GM12878 (cell line): ENCODE measurements around the gene ANTXR2. TPM values are rescaled to one million over a fixed set of nuclear protein-coding genes. Genes with fewer than 3 reads are reported as not detected.

ENCODE experiments used
- ATAC-seq: fragments of 200-7000 bp; cut with Tn5 transposase; 3 replicates; pipeline ENCODE4 v1.9.1; 2020; ENCODE audit warnings: mild to moderate bottlenecking, moderate library complexity
- BruUV-seq: library from RNA; stranded (reverse); fragments of 400-500 nt; replicated peaks from 2 replicates; lab custom pipeline; 2021; lab: Mats Ljungman, UMichigan
- CTCF ChIA-PET: fragments of 300-600 bp; sonication (Branson Sonifier 250); formaldehyde crosslinking; extraction: SDS; loops from one replicate; lab custom pipeline; 2021; ENCODE audit warnings: inconsistent platforms; lab: Yijun Ruan, JAX
- POLR2A ChIA-PET: fragments of 350-600 bp; formaldehyde crosslinking; extraction: SDS; loops from one replicate; lab custom pipeline; 2021; ENCODE audit warnings: inconsistent platforms; lab: Charles Lee
- RAD21 ChIA-PET: fragments of 300-600 bp; sonication (Branson Sonifier 250); formaldehyde crosslinking; loops from one replicate; lab custom pipeline; 2023; ENCODE audit warnings: antibody characterized with exemption; ENCODE audit not compliant: unreplicated experiment; lab: Charles Lee
- SMC1A ChIA-PET: fragments of 300-600 bp; sonication (Branson Sonifier 250); formaldehyde crosslinking; loops from one replicate; lab custom pipeline; 2023; ENCODE audit not compliant: unreplicated experiment, uncharacterized antibody; lab: Charles Lee
- DNase-seq: peaks from one replicate; pipeline ENCODE4 v3.0.0-alpha.2; 2011; ENCODE audit warnings: low read depth, low spot score
- FAIRE-seq: peaks from 3 replicates; lab custom pipeline; 2011; peaks lifted over from hg19 to GRCh38; lab: Jason Lieb, UNC
- H2AFZ ChIP-seq: 2 replicates; pipeline ENCODE4 v1.6.0; 2011; ENCODE audit warnings: low read depth, low read length, control low read depth; ENCODE audit not compliant: control insufficient read depth
- H3K27ac ChIP-seq: 2 replicates; pipeline ENCODE4 v1.5.1; 2011; ENCODE audit warnings: control low read depth; ENCODE audit not compliant: control insufficient read depth, insufficient read depth
- H3K27me3 ChIP-seq, 2 experiments: replicated peaks in 1 of 2; 2 replicates each; pipeline versions ENCODE4 v1.6.0 to v1.6.1; 2011; ENCODE audit warnings: low read length in 1 of 2; ENCODE audit not compliant: control insufficient read depth in 2 of 2, insufficient read depth in 2 of 2
- H3K36me3 ChIP-seq, 2 experiments: 2 replicates each; pipeline ENCODE4 v1.5.1; 2011; ENCODE audit warnings: low read length in 1 of 2; ENCODE audit not compliant: control insufficient read depth in 2 of 2, insufficient read depth in 2 of 2
- H3K4me1 ChIP-seq: 2 replicates; pipeline ENCODE4 v1.6.1; 2011; ENCODE audit warnings: mild to moderate bottlenecking, low read length, moderate library complexity, mixed read lengths; ENCODE audit not compliant: control insufficient read depth, insufficient read depth
- H3K4me2 ChIP-seq: 2 replicates; pipeline ENCODE4 v1.6.0; 2011; ENCODE audit warnings: control low read depth; ENCODE audit not compliant: control insufficient read depth, insufficient read depth
- H3K4me3 ChIP-seq: fragments of 200-600 bp; sonication (generic); 2 replicates; pipeline ENCODE4 v1.5.1; 2016
- H3K79me2 ChIP-seq: 2 replicates; pipeline ENCODE4 v1.6.0; 2011; ENCODE audit warnings: low read length; ENCODE audit not compliant: control insufficient read depth, insufficient read depth
- H3K9ac ChIP-seq: 2 replicates; pipeline ENCODE4 v1.8.0; 2011; ENCODE audit warnings: low read length, control low read depth, mixed read lengths; ENCODE audit not compliant: control insufficient read depth, insufficient read depth
- H3K9me3 ChIP-seq: replicated peaks from 3 replicates; pipeline ENCODE4 v1.5.1; 2011; ENCODE audit warnings: mild to moderate bottlenecking, low read length; ENCODE audit not compliant: control insufficient read depth, insufficient read depth
- H4K20me1 ChIP-seq: 2 replicates; pipeline ENCODE4 v1.6.0; 2011; ENCODE audit not compliant: control insufficient read depth, insufficient read depth
- CBX3 ChIP-seq: fragments of 200-600 bp; sonication (generic); IDR thresholded peaks from 2 replicates; pipeline ENCODE4 v1.6.1; 2016; ENCODE audit warnings: low read depth, borderline replicate concordance
- CREB1 ChIP-seq: IDR thresholded peaks from 2 replicates; pipeline ENCODE4 v1.6.1; 2012; ENCODE audit warnings: low read depth, mild to moderate bottlenecking, inconsistent platforms
- E2F8 ChIP-seq: fragments of 450-650 bp; IDR thresholded peaks from 2 replicates; pipeline ENCODE4 v1.6.1; 2018; ENCODE audit warnings: mild to moderate bottlenecking, low read depth, moderate library complexity; ENCODE audit not compliant: partially characterized antibody
- EED ChIP-seq: sonication (generic); IDR thresholded peaks from 2 replicates; pipeline ENCODE4 v1.6.1; 2016; ENCODE audit warnings: antibody characterized with exemption, low read depth
- EGR1 ChIP-seq, 2 experiments: IDR thresholded peaks; 1 replicate in 1 of 2; 2 replicates in 1 of 2; pipeline ENCODE4 v1.6.1; 2011 to 2012; ENCODE audit warnings: low read depth in 2 of 2, low read length in 2 of 2, borderline replicate concordance in 1 of 2, mild to moderate bottlenecking in 1 of 2, moderate library complexity in 1 of 2
- IKZF2 ChIP-seq, 2 experiments: fragments of 450-650 bp; IDR thresholded peaks; 2 replicates each; pipeline ENCODE4 v1.6.1; 2017; ENCODE audit warnings: mild to moderate bottlenecking in 2 of 2, moderate library complexity in 2 of 2
- JUNB ChIP-seq: IDR thresholded peaks from 2 replicates; pipeline ENCODE4 v1.6.1; 2016; ENCODE audit warnings: antibody characterized with exemption, mild to moderate bottlenecking
- MAX ChIP-seq: IDR thresholded peaks from 2 replicates; pipeline ENCODE4 v1.6.1; 2012; ENCODE audit warnings: low read depth, low read length, improper control_type of control experiment
- MEF2B ChIP-seq: fragments of 450-650 bp; IDR thresholded peaks from 2 replicates; pipeline ENCODE4 v1.6.1; 2018; ENCODE audit warnings: mild to moderate bottlenecking, moderate library complexity; ENCODE audit not compliant: partially characterized antibody, poor library complexity, severe bottlenecking
- SMARCA5 ChIP-seq: fragments of 450-650 bp; IDR thresholded peaks from 2 replicates; pipeline ENCODE4 v1.6.1; 2017; ENCODE audit warnings: mild to moderate bottlenecking
- STAT1 ChIP-seq: fragments of 450-650 bp; conservative IDR thresholded peaks from 2 replicates; pipeline ENCODE4 v1.6.1; 2014; ENCODE audit warnings: antibody characterized with exemption, mild to moderate bottlenecking
- ZBTB4 ChIP-seq: fragments of 450-650 bp; formaldehyde crosslinking; IDR thresholded peaks from 2 replicates; pipeline ENCODE4 v1.4.0; 2022; ENCODE audit warnings: mild to moderate bottlenecking, moderate library complexity
- ZBTB40 ChIP-seq: fragments of 450-650 bp; IDR thresholded peaks from 2 replicates; pipeline ENCODE4 v1.6.1; 2016; ENCODE audit warnings: mild to moderate bottlenecking, moderate library complexity, borderline replicate concordance
- WGBS: methylation state at CpG from one replicate; pipeline ENCODE4 v1.1.6; 2016; ENCODE audit warnings: low lambda C conversion rate; ENCODE audit not compliant: insufficient replicate concordance, insufficient coverage; ENCODE audit errors: missing lambda C conversion rate; 5-methylcytosine and 5-hydroxymethylcytosine counted together
- in situ Hi-C: fragments of 300-500 bp; cut with MboI; formaldehyde crosslinking; loops from 9 replicates; pipeline ENCODE4 v1.14.3; 2018; ENCODE audit warnings: mixed read lengths
- intact Hi-C: fragments of 100-400 bp; cut with micrococcal nuclease; formaldehyde crosslinking; loops from one replicate; pipeline ENCODE4 v1.14.2; 2022; ENCODE audit not compliant: unreplicated experiment
- polyA plus RNA-seq, 11 experiments: library from polyadenylated mRNA; depleted of rRNA in 4 of 11; unstranded in 6 of 11; stranded (reverse) in 5 of 11; fragments of >200 nt; fragmentation: Nextera tagmentation in 4 of 11; fragmentation: Illumina TruSeq in 1 of 11; extraction: Ambion mirVana in 4 of 11; extraction: Trizol in 1 of 11; gene quantifications; 1 replicate in 1 of 11; 2 replicates in 10 of 11; pipeline versions ENCODE4 v1.2.1 to v1.2.3, GENCODE V29; 2011 to 2016; ENCODE audit warnings: inconsistent platforms in 2 of 11, missing spikeins in 2 of 11, low read depth in 1 of 11
- total RNA-seq, 4 experiments: library from RNA; depleted of rRNA in 3 of 4; stranded (reverse); fragments of >200 nt in 3 of 4; fragmentation: Illumina TruSeq in 1 of 4; extraction: Trizol in 1 of 4; gene quantifications; 2 replicates each; pipeline versions ENCODE4 v1.2.1 to v1.2.3, GENCODE V29; 2013 to 2021

The ANTXR2 gene
- total and polyA plus RNA-seq, 10 of the 15 experiments (the other 5 are each of a cell fraction or from before 2014, with no cell fraction given): 1.4 to 8.9 (median 5.7) TPM

GRCh38 chr4:80012291-80012690 lies 60.7 kb downstream of the ANTXR2 start (continued):
- TF ChIP-seq EED (no peak), IKZF2 (IDR thresholded peaks at IDR 0.05) (no peak), MEF2B (no peak), SMARCA5 (no peak), ZBTB40 (no peak), MAX (no peak)

GRCh38 chr4:80011636-80012236 lies 61.3 kb downstream of the ANTXR2 start:
- H3K36me3 ChIP-seq: no peaks in the 10 kb centered on the region; a peak in 1 of 4 replicates
- POLR2A ChIA-PET: no interaction called here
- DNase-seq (no peak), FAIRE-seq (no peak), ATAC-seq (no peak)
- RAD21 ChIA-PET: no interaction called here
- no peaks in the 10 kb centered on the region for H3K79me2 ChIP-seq
- H3K4me1 ChIP-seq: peaks cover 10% of the 10 kb centered on the region; the same call in 1 of the 2 replicates
- 89% methylated on average over 3 of the region's 3 CpGs for WGBS
- no TSS peak for BruUV-seq
- no peak overlapping the region for H3K4me2 ChIP-seq
- in situ Hi-C loops (no loop called here), intact Hi-C loops (no loop called here)
- no peak overlapping the region for H3K9ac ChIP-seq
- H3K9me3 ChIP-seq: no peaks in the 10 kb centered on the region; the same call in 2 of the 3 replicates
- SMC1A ChIA-PET: interaction anchor here (1.5 kb wide), 1 partner anchor 40 kb away, joined by 3 read pairs; no protein-coding TSS in a partner anchor
- H3K27ac ChIP-seq: no peak overlapping the region
- H2AFZ ChIP-seq: no peak overlapping the region
- CTCF ChIA-PET: no interaction called here
- no peaks in the 10 kb centered on the region for H4K20me1 ChIP-seq
- H3K27me3 ChIP-seq: no peaks in the 10 kb centered on the region
- H3K4me3 ChIP-seq: no peak overlapping the region
- TF ChIP-seq ZBTB4 (CRISPR knock-in tag) (no peak), JUNB (no peak), CBX3 (no peak), CREB1 (no peak), EGR1 (IDR thresholded peaks at IDR 0.05; ENCODE audit: borderline replicate concordance in 1 of 2, low read depth in 2 of 2, low read length in 2 of 2) (no peak), E2F8 (no peak), STAT1 (no peak), IKZF2 (IDR thresholded peaks at IDR 0.05) (no peak)
